DND-41 (cell line): ENCODE results near the gene RIN2.

Experiments used
- CTCF ChIP-seq: IDR thresholded peaks from 2 replicates; pipeline ENCODE4 v1.5.1; 2012; ENCODE audit warnings: borderline replicate concordance, low read length, moderate library complexity, mild to moderate bottlenecking; ENCODE audit not compliant: poor library complexity, severe bottlenecking; ENCODE audit errors: extremely low read depth
- EZH2 ChIP-seq: IDR thresholded peaks from 3 replicates; pipeline ENCODE4 v1.6.1; 2012; ENCODE audit warnings: borderline replicate concordance, low read depth, mild to moderate bottlenecking, moderate library complexity, low read length, inconsistent platforms; ENCODE audit not compliant: severe bottlenecking

DNA sequence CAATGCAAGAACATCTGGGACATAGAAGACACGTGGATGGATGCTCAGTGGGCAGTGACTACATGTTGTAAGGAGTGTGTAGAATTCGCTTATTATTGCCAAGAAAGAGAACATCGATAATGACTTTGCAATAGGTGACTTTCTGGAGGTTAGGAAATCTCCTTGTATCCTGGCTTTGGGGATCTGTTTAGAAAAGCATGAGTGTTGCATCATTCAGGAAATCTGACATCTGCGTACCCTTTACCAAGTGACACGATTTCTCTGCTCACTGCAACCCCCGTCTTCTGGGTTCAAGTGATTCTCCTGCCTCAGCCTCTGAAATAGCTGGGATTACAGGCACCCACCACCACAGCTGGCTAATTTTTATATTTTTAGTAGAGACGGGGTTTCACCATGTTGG is 23.2 kb downstream of the RIN2 start:
- TF ChIP-seq CTCF, result no peak
- no peak for TF ChIP-seq EZH2
